ENCODE data around the gene ZNF32. TPM values are rescaled to one million over a fixed set of nuclear protein-coding genes. Genes with fewer than 3 reads are reported as not detected.

The ZNF32 gene
- total RNA-seq, 1 donor from 2014 or later = 48.8 TPM

DNA sequence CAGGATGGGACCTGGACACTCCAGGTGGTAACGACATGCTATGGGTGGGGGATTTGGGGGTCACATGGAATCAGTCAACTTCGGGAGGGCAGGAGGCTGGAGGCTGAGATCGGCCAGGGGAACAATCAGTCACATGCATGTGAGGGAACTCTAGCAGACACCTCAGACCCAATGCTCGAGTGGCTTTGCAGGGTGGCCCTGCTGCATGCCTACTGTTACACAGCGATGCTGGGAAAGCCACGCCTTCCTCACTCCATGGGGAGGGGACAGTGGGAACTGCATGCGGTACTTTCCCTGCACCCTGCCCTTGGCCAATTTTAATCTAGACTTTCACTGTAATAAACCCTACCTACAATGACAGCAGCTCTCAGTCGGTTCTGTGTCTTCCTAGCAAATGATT is 6.6 kb upstream of the ZNF32 start:
- Mint-ChIP-seq H3K27ac (ENCODE audit: unreplicated experiment) (no peak overlapping the region), H3K9me3 (ENCODE audit: unreplicated experiment) (peaks cover 4% of the 10 kb centered on the region), H3K36me3 (ENCODE audit: unreplicated experiment) (no peaks in the 10 kb centered on the region), H3K4me3 (ENCODE audit: unreplicated experiment) (no peak overlapping the region), H3K27me3 (ENCODE audit: unreplicated experiment) (peaks cover 15% of the 10 kb centered on the region), H3K4me1 (ENCODE audit: unreplicated experiment) (peaks cover 5% of the 10 kb centered on the region)
- TF ChIP-seq, protein P1, sequence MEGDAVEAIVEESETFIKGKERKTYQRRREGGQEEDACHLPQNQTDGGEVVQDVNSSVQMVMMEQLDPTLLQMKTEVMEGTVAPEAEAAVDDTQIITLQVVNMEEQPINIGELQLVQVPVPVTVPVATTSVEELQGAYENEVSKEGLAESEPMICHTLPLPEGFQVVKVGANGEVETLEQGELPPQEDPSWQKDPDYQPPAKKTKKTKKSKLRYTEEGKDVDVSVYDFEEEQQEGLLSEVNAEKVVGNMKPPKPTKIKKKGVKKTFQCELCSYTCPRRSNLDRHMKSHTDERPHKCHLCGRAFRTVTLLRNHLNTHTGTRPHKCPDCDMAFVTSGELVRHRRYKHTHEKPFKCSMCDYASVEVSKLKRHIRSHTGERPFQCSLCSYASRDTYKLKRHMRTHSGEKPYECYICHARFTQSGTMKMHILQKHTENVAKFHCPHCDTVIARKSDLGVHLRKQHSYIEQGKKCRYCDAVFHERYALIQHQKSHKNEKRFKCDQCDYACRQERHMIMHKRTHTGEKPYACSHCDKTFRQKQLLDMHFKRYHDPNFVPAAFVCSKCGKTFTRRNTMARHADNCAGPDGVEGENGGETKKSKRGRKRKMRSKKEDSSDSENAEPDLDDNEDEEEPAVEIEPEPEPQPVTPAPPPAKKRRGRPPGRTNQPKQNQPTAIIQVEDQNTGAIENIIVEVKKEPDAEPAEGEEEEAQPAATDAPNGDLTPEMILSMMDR (IDR thresholded peaks at IDR 0.05) = no peak
- no peak for DNase-seq (ENCODE audit: extremely low spot score, unreplicated experiment)

DNA sequence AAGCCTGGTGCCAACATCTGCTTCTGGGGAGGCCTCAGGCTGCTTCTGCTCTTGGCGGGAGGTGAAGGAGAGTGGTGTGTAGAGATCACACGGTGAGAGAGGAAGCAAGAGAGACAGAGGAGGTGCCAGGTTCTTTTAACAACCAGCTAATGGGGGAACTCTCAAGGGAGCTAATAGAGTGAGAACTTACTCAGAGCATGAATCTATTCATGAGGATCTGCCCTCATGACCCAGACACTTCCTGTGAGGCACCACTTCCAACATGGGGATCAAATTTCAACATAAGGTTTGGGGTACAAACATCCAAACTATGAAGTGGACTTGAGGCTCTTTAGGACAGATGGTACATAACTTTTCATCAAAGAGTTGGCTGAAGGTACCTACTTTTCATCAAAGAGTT is 5.1 kb upstream of the ZNF32 start:
- no peak overlapping the region for H3K27ac Mint-ChIP-seq (ENCODE audit: unreplicated experiment)
- peaks cover 6% of the 10 kb centered on the region for H3K9me3 Mint-ChIP-seq (ENCODE audit: unreplicated experiment)
- no peak overlapping the region for H3K4me3 Mint-ChIP-seq (ENCODE audit: unreplicated experiment)
- TF ChIP-seq, protein P1 (IDR thresholded peaks at IDR 0.05) = no peak
- H3K4me1 Mint-ChIP-seq (ENCODE audit: unreplicated experiment) = peaks cover 10% of the 10 kb centered on the region
- H3K36me3 Mint-ChIP-seq (ENCODE audit: unreplicated experiment) = peaks cover 2% of the 10 kb centered on the region
- no peak for DNase-seq (ENCODE audit: extremely low spot score, unreplicated experiment)
- H3K27me3 Mint-ChIP-seq (ENCODE audit: unreplicated experiment) = peaks cover 13% of the 10 kb centered on the region

DNA sequence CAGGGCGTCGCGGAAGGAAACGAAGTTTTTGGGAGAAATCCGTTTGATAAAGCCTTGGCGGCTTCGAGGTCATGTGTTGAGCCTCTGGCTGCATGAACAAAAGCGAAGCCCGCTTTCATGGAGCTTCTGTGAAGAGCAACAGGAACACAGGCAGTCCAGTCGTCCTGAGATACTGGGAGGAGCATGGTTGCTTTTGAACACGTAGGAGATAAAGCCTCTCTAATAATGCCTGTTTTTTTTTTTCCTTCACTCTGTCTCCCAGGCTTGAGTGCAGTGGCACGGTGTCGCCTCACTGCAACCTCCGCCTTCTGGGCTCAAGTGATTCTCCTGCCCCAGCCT is 473 bp upstream of the ZNF32 start:
- peak overlapping the region; percentile 91 for H3K27ac Mint-ChIP-seq (ENCODE audit: unreplicated experiment)
- no peak for DNase-seq (ENCODE audit: extremely low spot score, unreplicated experiment)
- H3K36me3 Mint-ChIP-seq (ENCODE audit: unreplicated experiment) = peaks cover 37% of the 10 kb centered on the region
- peak overlapping the region; percentile 87 for H3K4me3 Mint-ChIP-seq (ENCODE audit: unreplicated experiment)
- peaks cover 22% of the 10 kb centered on the region for H3K9me3 Mint-ChIP-seq (ENCODE audit: unreplicated experiment)
- peaks cover 14% of the 10 kb centered on the region for H3K4me1 Mint-ChIP-seq (ENCODE audit: unreplicated experiment)
- H3K27me3 Mint-ChIP-seq (ENCODE audit: unreplicated experiment) = no peaks in the 10 kb centered on the region
- TF ChIP-seq, protein P1 (IDR thresholded peaks at IDR 0.05) = no peak

DNA sequence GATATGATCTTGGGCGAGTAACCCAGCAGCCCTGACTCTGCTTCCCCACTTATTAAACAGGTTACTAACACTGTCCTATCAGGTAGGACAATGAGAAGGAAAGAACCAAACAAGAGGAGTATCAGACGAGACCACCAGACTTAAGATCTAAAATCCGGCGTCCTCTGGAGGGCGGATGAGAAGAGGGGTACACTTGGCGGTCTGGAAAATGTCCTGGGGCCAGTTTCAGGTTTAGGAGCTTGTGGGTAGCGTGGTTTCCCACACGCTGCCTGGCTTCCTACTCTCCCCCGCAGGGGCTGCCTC is 635 bp downstream of the ZNF32 start:
- no peak for DNase-seq (ENCODE audit: extremely low spot score, unreplicated experiment)
- peaks cover 22% of the 10 kb centered on the region for H3K9me3 Mint-ChIP-seq (ENCODE audit: unreplicated experiment)
- H3K36me3 Mint-ChIP-seq (ENCODE audit: unreplicated experiment) = peaks cover 47% of the 10 kb centered on the region
- peak overlapping the region; percentile 87 for H3K4me3 Mint-ChIP-seq (ENCODE audit: unreplicated experiment)
- TF ChIP-seq, protein P1 (IDR thresholded peaks at IDR 0.05) = no peak
- peak overlapping the region; percentile 78 for H3K27ac Mint-ChIP-seq (ENCODE audit: unreplicated experiment)
- no peaks in the 10 kb centered on the region for H3K27me3 Mint-ChIP-seq (ENCODE audit: unreplicated experiment)
- peaks cover 9% of the 10 kb centered on the region for H3K4me1 Mint-ChIP-seq (ENCODE audit: unreplicated experiment)

DNA sequence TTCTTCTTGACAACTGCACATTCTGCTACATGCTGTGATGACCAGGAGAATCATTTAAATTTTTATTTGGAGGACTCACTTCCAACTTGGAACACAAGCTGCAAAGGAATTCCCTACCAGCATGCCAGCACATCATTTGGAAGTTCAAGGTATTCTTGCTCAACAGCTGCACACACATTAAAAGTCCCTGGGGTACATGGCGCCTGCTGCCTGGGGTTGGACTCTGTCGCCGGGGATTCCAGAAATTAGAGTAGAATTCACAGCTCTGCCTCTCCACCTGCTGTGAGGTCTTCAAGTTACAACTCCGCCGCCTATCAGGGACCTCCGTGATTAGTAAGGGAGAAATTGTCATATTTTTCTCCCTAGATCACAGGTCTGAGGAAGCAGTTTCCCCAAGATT is 1.1 kb downstream of the ZNF32 start:
- Mint-ChIP-seq H3K36me3 (ENCODE audit: unreplicated experiment) (peaks cover 52% of the 10 kb centered on the region), H3K27ac (ENCODE audit: unreplicated experiment) (peak overlapping the region; percentile 78), H3K4me3 (ENCODE audit: unreplicated experiment) (peak overlapping the region; percentile 87), H3K4me1 (ENCODE audit: unreplicated experiment) (peaks cover 9% of the 10 kb centered on the region), H3K27me3 (ENCODE audit: unreplicated experiment) (no peaks in the 10 kb centered on the region), H3K9me3 (ENCODE audit: unreplicated experiment) (peaks cover 22% of the 10 kb centered on the region)
- no peak for DNase-seq (ENCODE audit: extremely low spot score, unreplicated experiment)
- TF ChIP-seq, protein P1 (IDR thresholded peaks at IDR 0.05) = no peak

All from osteocyte (in vitro differentiated cells).